ENCODE data around the gene QKI. TPM values are rescaled to one million over a fixed set of nuclear protein-coding genes. Genes with fewer than 3 reads are reported as not detected.

The QKI gene
- total and polyA plus RNA-seq, 9 donors, result 44.6 to 151 (median 105) TPM

GRCh38 chr6:163605385-163606097 is 191.0 kb downstream of the QKI start:
- intact Hi-C loops (cut with DNase I), result no loop called here
- DNase-seq, result no peak
- Histone ChIP-seq H3K36me3 (no peaks in the 10 kb centered on the region), H3K9me3 (no peaks in the 10 kb centered on the region), H3K4me1 (ENCODE audit: insufficient read depth) (no peaks in the 10 kb centered on the region), H3K4me3 (no peak overlapping the region), H3K27ac (no peak overlapping the region), H3K27me3 (no peaks in the 10 kb centered on the region)
- TF ChIP-seq CTCF (IDR thresholded peaks at IDR 0.05), result no peak
- 86 to 91% (median 87%) methylated on average over 4 of the region's 4 CpGs for WGBS, 3 donors

- no peak for TF ChIP-seq POLR2A (IDR thresholded peaks at IDR 0.05)
- no peak for TF ChIP-seq CTCF (IDR thresholded peaks at IDR 0.05)
- no peak for TF ChIP-seq EP300 (IDR thresholded peaks at IDR 0.05)
- DNase-seq, result no peak
- Histone ChIP-seq H3K27me3 (no peaks in the 10 kb centered on the region), H3K27ac (no peak overlapping the region), H3K4me1 (ENCODE audit: insufficient read depth) (no peaks in the 10 kb centered on the region), H3K4me3 (no peak overlapping the region), H3K9me3 (no peaks in the 10 kb centered on the region), H3K36me3 (no peaks in the 10 kb centered on the region)
- intact Hi-C loops (cut with DNase I), result no loop called here
- WGBS, 3 donors, result 87 to 88% (median 87%) methylated on average over 10 of the region's 10 CpGs
Observed at GRCh38 chr6:163607792-163608191, 193.3 kb downstream of the QKI start.

- H3K27me3 ChIP-seq, result no peaks in the 10 kb centered on the region
- WGBS, 3 donors, result 77 to 82% (median 78%) methylated on average over 17 of the region's 17 CpGs
- DNase-seq, result no peak
- no peaks in the 10 kb centered on the region for H3K36me3 ChIP-seq
- H3K9me3 ChIP-seq, result no peaks in the 10 kb centered on the region
- H3K4me1 ChIP-seq (ENCODE audit: insufficient read depth), result no peaks in the 10 kb centered on the region
- H3K4me3 ChIP-seq, result no peak overlapping the region
- no peak overlapping the region for H3K27ac ChIP-seq
- intact Hi-C loops (cut with DNase I), result no loop called here
- no peak for TF ChIP-seq EP300 (IDR thresholded peaks at IDR 0.05)
- TF ChIP-seq POLR2A (IDR thresholded peaks at IDR 0.05), result no peak
- no peak for TF ChIP-seq CTCF (IDR thresholded peaks at IDR 0.05)
Observed at GRCh38 chr6:163608204-163608644, 193.7 kb downstream of the QKI start.

- H3K9me3 ChIP-seq, result no peaks in the 10 kb centered on the region
- no peak overlapping the region for H3K4me3 ChIP-seq
- H3K36me3 ChIP-seq, result no peaks in the 10 kb centered on the region
- no peaks in the 10 kb centered on the region for H3K4me1 ChIP-seq (ENCODE audit: insufficient read depth)
- no peaks in the 10 kb centered on the region for H3K27me3 ChIP-seq
- intact Hi-C loops (cut with DNase I), result no loop called here
- H3K27ac ChIP-seq, result no peak overlapping the region
- TF ChIP-seq EP300 (IDR thresholded peaks at IDR 0.05) (no peak), CTCF (IDR thresholded peaks at IDR 0.05) (no peak), POLR2A (IDR thresholded peaks at IDR 0.05) (no peak)
- no peak for DNase-seq
- 40 to 71% (median 52%) methylated on average over 8 of the region's 8 CpGs for WGBS, 3 donors
Observed at GRCh38 chr6:163612200-163612599, 197.7 kb downstream of the QKI start.

All from ovary (tissue), 9 donors.